Suprapubic skin (tissue), 4 donors: ENCODE measurements around the gene RPS21.

Experiments used
- CTCF ChIP-seq, 2 donors: fragments of 200-600 bp in 1 of 2; fragments of 450-650 bp in 1 of 2; sonication (generic) in 1 of 2; IDR thresholded peaks; one replicate each; pipeline ENCODE4 v1.5.1; 2016 to 2019; ENCODE audit warnings: antibody characterized with exemption in 2 of 2, mild to moderate bottlenecking in 1 of 2, moderate library complexity in 1 of 2
- POLR2A ChIP-seq, 2 donors: fragments of 450-650 bp; IDR thresholded peaks; one replicate each; pipeline ENCODE4 v1.6.1; 2017; ENCODE audit warnings: antibody characterized with exemption in 2 of 2, mild to moderate bottlenecking in 2 of 2, moderate library complexity in 2 of 2
- POLR2AphosphoS5 ChIP-seq, 3 donors: sonication (generic); formaldehyde crosslinking; IDR thresholded peaks; one replicate each; pipeline ENCODE4 v1.6.1; 2017; ENCODE audit warnings: antibody characterized with exemption in 3 of 3

DNA sequence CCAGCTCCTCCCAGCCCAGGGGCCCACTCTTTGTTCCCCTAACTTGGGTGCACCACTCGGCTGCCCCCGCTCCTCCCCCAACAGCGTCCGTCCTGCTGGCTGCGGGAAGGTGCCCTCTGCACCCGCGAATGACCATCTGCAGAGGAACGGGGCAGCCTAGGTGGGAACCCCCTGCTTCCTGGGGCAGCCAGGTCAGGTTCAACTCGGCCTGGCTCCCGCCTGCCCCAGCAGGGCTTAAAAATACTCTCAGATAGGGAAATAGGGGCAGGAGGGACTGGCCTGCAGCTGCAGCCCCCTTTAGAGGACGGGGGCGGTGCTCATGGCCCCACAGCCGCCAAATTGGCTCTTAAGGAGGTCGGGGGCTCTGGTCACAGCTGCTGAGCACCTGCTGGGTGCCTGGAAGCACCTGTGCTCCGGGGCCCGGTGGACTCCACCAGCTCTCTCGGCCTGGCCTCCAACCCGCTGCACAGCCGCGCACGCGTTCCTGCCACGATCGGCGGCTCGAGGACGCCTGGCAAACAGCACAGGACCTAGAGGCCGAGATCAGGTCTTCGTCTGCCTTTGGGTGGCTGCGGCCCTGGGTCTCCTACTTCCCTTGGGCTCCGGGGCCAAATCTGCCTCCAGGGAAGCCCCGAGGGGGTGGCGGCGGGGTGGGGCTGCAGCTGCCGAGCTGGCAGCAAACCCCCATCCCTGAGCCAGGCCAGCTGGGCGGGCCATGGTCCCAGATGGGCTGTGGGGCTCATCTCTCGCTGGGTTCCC is 19.1 kb upstream of the RPS21 start:
- no peak for TF ChIP-seq CTCF (IDR thresholded peaks at IDR 0.05)
- no peak for TF ChIP-seq POLR2AphosphoS5 (IDR thresholded peaks at IDR 0.05)
- TF ChIP-seq POLR2A (IDR thresholded peaks at IDR 0.05), result no peak
